ENCODE results near the gene SDR42E1.

Gene SDR42E1

DNA sequence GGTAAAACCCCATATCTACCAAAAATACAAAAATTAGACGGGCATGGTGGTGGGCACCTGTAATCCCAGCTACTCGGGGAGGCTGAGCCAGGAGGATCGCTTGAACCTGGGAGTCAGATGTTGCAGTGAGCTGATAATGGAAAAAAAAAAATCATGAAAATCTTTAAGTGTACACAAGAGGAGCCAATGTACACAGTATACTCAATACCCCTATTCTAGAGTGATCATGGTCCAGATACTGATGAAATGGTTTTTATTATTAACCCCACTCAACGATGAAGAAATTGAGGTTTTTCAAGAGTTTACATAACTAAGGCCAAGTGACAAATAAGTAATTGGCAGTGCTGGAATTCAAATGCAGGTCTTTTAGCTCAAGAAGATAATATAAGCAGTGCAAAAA, 35.3 kb upstream of the SDR42E1 start:
- no peak for DNase-seq (ENCODE audit: low read depth)
- TF ChIP-seq, protein P1, sequence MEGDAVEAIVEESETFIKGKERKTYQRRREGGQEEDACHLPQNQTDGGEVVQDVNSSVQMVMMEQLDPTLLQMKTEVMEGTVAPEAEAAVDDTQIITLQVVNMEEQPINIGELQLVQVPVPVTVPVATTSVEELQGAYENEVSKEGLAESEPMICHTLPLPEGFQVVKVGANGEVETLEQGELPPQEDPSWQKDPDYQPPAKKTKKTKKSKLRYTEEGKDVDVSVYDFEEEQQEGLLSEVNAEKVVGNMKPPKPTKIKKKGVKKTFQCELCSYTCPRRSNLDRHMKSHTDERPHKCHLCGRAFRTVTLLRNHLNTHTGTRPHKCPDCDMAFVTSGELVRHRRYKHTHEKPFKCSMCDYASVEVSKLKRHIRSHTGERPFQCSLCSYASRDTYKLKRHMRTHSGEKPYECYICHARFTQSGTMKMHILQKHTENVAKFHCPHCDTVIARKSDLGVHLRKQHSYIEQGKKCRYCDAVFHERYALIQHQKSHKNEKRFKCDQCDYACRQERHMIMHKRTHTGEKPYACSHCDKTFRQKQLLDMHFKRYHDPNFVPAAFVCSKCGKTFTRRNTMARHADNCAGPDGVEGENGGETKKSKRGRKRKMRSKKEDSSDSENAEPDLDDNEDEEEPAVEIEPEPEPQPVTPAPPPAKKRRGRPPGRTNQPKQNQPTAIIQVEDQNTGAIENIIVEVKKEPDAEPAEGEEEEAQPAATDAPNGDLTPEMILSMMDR (IDR thresholded peaks at IDR 0.05; ENCODE audit: low read length, missing control alignments): no peak
- H3K4me3 ChIP-seq (replicated peaks; ENCODE audit: low read depth, low read length): no peak overlapping the region

DNA sequence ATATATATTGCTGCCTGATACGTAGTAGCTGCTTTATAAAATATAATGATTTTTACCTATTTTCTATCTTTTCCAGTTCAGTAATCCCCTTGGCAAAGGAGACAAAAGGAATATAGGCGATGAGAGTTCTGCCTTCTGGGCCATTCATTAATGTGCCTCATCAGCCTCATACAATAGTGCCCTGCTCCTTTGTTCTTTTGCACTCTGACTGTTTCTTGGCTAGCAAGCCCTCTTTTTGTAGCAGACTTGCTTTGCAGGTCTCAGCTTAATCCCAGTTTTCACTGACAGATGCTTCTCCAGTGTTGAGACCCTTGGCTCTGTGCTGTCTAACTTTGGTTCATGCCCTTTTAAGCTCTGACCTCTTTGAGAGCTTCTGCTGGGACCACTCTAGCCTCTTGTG, 34.2 kb upstream of the SDR42E1 start:
- TF ChIP-seq, protein P1 (IDR thresholded peaks at IDR 0.05; ENCODE audit: low read length, missing control alignments): no peak
- DNase-seq (ENCODE audit: low read depth): no peak
- no peak overlapping the region for H3K4me3 ChIP-seq (replicated peaks; ENCODE audit: low read depth, low read length)

DNA sequence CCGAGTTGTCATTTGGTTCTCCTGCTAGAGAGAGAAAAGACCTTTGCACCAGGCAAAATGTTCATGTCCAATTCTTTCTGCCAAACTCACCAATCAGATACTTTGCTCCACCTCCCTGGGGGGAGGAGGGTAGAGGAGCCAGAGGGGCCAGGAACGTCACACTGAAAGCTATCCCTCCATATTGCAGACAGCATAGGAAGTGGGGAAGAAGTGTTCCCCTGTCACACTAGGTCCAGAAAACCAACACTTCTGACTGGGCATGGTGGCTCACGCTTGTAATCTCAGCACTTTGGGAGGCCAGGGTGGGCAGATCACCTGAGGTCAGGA, 33.3 kb upstream of the SDR42E1 start:
- no peak for DNase-seq (ENCODE audit: low read depth)
- TF ChIP-seq, protein P1 (IDR thresholded peaks at IDR 0.05; ENCODE audit: low read length, missing control alignments): no peak
- no peak overlapping the region for H3K4me3 ChIP-seq (replicated peaks; ENCODE audit: low read depth, low read length)

DNA sequence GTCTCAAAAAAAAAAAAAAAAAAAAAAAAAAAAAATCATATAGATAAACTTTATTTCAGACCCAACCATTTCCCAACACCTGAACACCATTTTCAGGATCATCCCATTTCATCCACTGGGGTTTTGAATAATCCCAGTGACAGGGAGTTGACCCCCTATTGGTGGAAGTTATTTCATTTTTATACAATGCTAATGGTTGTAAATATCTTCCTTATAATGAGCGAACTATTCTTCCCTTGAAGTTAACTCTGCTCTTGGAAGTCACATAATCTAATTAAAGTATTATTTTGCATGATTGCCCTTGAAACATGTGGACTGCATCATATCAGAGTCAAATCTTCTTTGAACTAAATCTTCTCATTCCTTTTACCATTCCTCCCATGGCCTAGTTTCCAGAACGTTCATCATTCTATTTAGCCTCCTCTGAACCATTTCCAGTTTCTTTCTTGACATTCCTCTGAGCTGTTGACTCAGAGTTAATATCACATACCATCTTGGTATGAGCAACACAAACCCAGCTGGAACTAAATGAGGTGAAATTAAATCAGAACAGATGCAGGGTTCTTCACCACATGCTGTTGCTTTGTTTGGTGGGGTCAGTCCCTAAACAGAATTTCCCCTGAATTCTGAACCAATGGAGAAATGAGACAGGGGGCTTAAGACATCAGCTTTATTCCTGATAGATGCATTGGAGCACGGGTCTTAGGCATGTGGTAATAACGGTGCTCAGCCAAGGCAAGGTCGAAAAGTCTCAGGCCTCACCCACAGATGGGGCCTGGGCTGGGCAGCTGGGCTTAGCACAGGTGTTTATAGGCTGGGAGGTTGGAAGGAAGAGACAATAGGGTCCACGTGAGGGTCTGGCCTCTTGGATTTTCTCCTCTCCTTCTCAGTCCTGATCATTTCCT, 32.7 kb upstream of the SDR42E1 start:
- TF ChIP-seq, protein P1 (IDR thresholded peaks at IDR 0.05; ENCODE audit: low read length, missing control alignments): no peak
- no peak overlapping the region for H3K4me3 ChIP-seq (replicated peaks; ENCODE audit: low read depth, low read length)
- no peak for DNase-seq (ENCODE audit: low read depth)

DNA sequence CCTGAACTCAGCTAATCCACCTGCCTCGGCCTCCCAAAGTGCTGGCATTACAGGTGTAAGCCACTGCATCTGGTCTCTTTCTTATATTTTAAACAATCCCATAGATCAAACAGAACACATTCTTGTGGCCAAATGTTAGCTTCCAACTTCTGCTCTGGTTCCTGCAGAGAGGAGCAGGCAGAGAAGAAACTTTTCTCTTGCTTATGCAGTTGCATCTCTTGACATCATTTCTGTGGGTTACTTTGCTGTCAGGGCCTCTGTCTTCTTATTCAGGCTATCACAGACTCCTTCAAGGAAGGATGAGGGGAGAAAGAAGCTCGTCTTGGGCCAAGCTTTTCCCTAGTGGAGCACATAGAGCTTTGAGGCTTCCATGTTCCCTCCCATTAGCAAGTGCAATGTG, 31.6 kb upstream of the SDR42E1 start:
- DNase-seq (ENCODE audit: low read depth): no peak
- H3K4me3 ChIP-seq (replicated peaks; ENCODE audit: low read depth, low read length): no peak overlapping the region
- TF ChIP-seq, protein P1 (IDR thresholded peaks at IDR 0.05; ENCODE audit: low read length, missing control alignments): no peak

DNA sequence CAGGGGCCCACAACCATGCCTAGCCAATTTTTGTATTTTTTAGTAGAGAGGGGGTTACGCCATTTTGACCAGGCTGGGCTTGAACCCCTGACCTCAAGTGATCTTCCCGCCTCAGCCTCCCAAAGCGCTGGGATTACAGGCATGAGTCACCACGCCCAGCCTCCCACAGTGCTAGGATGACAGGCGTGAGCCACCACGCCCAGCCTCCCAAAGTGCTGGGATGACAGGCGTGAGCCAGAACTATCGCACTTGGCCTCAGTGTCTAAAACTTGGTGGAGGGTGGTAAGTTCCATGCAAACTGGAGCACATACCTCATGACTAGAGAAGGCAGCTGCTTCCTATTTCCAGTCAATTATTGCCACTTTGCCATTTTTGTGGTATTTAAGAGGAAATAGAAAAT, 30.9 kb upstream of the SDR42E1 start:
- no peak overlapping the region for H3K4me3 ChIP-seq (replicated peaks; ENCODE audit: low read depth, low read length)
- TF ChIP-seq, protein P1 (IDR thresholded peaks at IDR 0.05; ENCODE audit: low read length, missing control alignments): no peak
- no peak for DNase-seq (ENCODE audit: low read depth)

DNA sequence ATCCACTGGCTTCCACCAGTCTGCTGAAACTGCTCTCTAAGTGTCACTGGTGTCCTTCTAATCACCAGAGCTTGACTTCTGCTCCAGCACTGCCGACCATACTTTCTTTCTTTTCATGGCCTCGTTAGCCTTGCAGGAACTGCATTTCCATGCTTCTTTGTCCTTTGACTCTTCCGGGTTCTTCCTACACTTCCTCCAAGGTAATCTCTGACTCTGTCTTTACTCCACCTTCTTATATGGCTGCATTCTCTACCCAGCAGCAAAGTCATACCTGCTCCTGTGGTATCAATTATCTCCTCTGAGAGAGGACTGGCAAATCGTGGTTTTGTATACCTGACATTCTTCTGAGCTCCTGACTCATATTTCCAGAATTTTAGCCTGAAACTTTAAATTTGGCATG, 30.3 kb upstream of the SDR42E1 start:
- no peak overlapping the region for H3K4me3 ChIP-seq (replicated peaks; ENCODE audit: low read depth, low read length)
- TF ChIP-seq, protein P1 (IDR thresholded peaks at IDR 0.05; ENCODE audit: low read length, missing control alignments): no peak
- DNase-seq (ENCODE audit: low read depth): no peak

All from fibroblast of pulmonary artery (primary cell).